Peyer's patch (tissue), 4 donors: Measurements from ENCODE around the gene CHRNA3. TPM values are rescaled to one million over a fixed set of nuclear protein-coding genes. Genes with fewer than 3 reads are reported as not detected.
"Not testable (repeated sequence)": the region's sequence is repeated elsewhere in the genome, so short reads cannot be mapped to it uniquely, and the experiment has no call there.

Experiments
- DNase-seq, 3 donors: peaks; one replicate each; pipeline ENCODE4 v3.0.0-alpha.2; 2017 to 2019
- H3K27ac ChIP-seq, 4 donors: fragments of 200-600 bp; sonication (generic); one replicate each; pipeline ENCODE4 v1.5.1; 2016 to 2019
- H3K27me3 ChIP-seq, 2 donors: fragments of 200-600 bp; sonication (generic); one replicate each; pipeline ENCODE4 v1.5.1; 2019
- H3K36me3 ChIP-seq, 3 donors: fragments of 200-600 bp; sonication (generic); one replicate each; pipeline ENCODE4 v1.5.1; 2016 to 2019
- H3K4me1 ChIP-seq, 4 donors: fragments of 200-600 bp; sonication (generic); one replicate each; pipeline ENCODE4 v1.5.1; 2016 to 2019
- H3K4me3 ChIP-seq, 4 donors: fragments of 200-600 bp; sonication (generic); 1 replicate in 3 of 4; 2 replicates in 1 of 4; pipeline ENCODE4 v1.5.1; 2016 to 2019; ENCODE audit warnings: mild to moderate bottlenecking in 1 of 4
- H3K9me3 ChIP-seq, 4 donors: fragments of 200-600 bp; sonication (generic); one replicate each; pipeline ENCODE4 v1.5.1; 2016 to 2019; ENCODE audit warnings: mild to moderate bottlenecking in 1 of 4
- POLR2A ChIP-seq, 2 donors: fragments of 450-650 bp; IDR thresholded peaks; one replicate each; pipeline ENCODE4 v1.5.1; 2017; ENCODE audit warnings: antibody characterized with exemption in 2 of 2, mild to moderate bottlenecking in 2 of 2, moderate library complexity in 2 of 2
- total RNA-seq, 4 donors: library from RNA; depleted of rRNA; stranded (reverse); fragments of >200 nt; gene quantifications; one replicate each; pipeline ENCODE4 v1.1.0, GENCODE V29; 2016
- TF ChIP-seq, protein P1 (sequence below), 6 experiments: fragments of 450-650 bp in 4 of 6; fragments of 200-600 bp in 2 of 6; sonication (generic) in 1 of 6; IDR thresholded peaks; one replicate each; pipeline ENCODE4 v1.5.1; 2017 to 2019; ENCODE audit warnings: antibody characterized with exemption in 6 of 6, mild to moderate bottlenecking in 3 of 6, moderate library complexity in 1 of 6

Gene CHRNA3
- total RNA-seq, 4 donors from 2014 or later, result 1.2 to 3.7 (median 2.9) TPM; not detected in 1

DNA sequence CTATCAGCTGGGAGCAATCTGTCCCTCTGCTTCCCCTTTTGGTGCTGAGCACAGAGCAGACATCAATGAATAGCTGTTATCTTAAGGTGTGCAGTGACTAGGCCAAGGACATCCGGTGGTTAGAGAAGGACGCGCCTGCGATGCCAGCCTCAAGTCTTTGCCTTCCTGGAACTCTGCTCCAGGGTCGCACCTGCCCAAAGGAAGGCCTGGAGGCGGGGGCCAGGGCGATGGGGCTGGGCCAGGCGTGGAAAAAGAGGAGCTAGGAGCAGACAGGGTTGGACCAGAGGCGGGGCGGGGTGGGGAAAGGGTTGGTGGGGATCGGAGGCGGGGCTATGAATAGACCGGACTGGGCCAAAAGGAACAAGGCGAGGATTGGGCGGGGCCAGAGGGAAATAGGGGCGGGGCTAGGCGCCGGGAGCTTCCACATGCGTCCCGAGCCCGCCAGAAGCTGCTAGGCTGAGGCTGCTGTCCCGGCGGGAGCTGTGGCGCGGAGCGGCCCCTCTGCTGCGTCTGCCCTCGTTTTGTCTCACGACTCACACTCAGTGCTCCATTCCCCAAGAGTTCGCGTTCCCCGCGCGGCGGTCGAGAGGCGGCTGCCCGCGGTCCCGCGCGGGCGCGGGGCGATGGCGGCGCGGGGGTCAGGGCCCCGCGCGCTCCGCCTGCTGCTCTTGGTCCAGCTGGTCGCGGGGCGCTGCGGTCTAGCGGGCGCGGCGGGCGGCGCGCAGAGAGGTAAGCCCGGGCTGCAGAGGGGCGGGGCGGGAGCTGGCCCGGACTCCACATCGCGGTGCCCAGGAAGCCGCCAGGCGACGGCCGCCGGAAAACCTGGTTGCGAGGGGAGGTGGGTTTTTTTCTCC, 55.5 kb downstream of the CHRNA3 start, which contains the start of gene CHRNA5:
TSS of gene CHRNA5 (plus strand) at position 424 of the 854 bp plus-strand sequence. CDS start at position 624, 200 bp downstream.
- TF ChIP-seq POLR2A (IDR thresholded peaks at IDR 0.05), result no peak
- TF ChIP-seq, protein P1, sequence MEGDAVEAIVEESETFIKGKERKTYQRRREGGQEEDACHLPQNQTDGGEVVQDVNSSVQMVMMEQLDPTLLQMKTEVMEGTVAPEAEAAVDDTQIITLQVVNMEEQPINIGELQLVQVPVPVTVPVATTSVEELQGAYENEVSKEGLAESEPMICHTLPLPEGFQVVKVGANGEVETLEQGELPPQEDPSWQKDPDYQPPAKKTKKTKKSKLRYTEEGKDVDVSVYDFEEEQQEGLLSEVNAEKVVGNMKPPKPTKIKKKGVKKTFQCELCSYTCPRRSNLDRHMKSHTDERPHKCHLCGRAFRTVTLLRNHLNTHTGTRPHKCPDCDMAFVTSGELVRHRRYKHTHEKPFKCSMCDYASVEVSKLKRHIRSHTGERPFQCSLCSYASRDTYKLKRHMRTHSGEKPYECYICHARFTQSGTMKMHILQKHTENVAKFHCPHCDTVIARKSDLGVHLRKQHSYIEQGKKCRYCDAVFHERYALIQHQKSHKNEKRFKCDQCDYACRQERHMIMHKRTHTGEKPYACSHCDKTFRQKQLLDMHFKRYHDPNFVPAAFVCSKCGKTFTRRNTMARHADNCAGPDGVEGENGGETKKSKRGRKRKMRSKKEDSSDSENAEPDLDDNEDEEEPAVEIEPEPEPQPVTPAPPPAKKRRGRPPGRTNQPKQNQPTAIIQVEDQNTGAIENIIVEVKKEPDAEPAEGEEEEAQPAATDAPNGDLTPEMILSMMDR (IDR thresholded peaks at IDR 0.05), result no peak
- no peaks in the 10 kb centered on the region for H3K27me3 ChIP-seq
- DNase-seq, result peak; percentile 92 to 97 (median 95)
- peak within 1 kb of the TSS; percentile 55 to 93 (median 79) for H3K4me3 ChIP-seq
- no peaks in the 10 kb centered on the region for H3K9me3 ChIP-seq
- H3K4me1 ChIP-seq, result peaks cover 0 to 17% (median 2%) of the 10 kb centered on the region in 4 donors
- H3K36me3 ChIP-seq, result no peaks in the 10 kb centered on the region
- H3K27ac ChIP-seq, result peak within 1 kb of the TSS in 3 of 4 donors; percentile 61 to 80 (median 75)

DNA sequence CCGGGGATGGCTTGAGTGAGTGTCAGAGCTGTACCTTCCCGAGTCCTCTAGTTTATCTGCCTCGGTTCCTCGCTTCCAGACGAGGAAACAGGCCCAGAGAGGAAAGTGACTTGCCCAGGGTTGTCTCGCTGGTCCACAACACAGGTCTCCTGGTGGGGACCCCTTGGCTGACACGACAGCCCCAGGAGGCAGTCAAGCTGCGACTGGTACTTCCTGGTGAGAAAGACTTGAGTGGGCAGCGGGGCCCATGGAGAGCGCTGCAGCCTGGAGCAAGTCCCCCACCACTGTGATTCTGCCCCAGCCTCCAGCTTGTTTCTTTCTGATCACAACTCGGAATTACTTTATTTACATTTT, 56.1 kb downstream of the CHRNA3 start:
- Histone ChIP-seq H3K9me3 (no peaks in the 10 kb centered on the region), H3K27ac (peak overlapping the region in 3 of 4 donors; percentile 61 to 80 (median 75)), H3K4me3 (peak overlapping the region in 3 of 4 donors; percentile 69 to 93 (median 89)), H3K36me3 (no peaks in the 10 kb centered on the region), H3K27me3 (no peaks in the 10 kb centered on the region), H3K4me1 (peaks cover 0 to 17% (median 2%) of the 10 kb centered on the region in 4 donors)
- no peak for TF ChIP-seq POLR2A (IDR thresholded peaks at IDR 0.05)
- TF ChIP-seq, protein P1 (IDR thresholded peaks at IDR 0.05), result no peak
- DNase-seq, result no peak

DNA sequence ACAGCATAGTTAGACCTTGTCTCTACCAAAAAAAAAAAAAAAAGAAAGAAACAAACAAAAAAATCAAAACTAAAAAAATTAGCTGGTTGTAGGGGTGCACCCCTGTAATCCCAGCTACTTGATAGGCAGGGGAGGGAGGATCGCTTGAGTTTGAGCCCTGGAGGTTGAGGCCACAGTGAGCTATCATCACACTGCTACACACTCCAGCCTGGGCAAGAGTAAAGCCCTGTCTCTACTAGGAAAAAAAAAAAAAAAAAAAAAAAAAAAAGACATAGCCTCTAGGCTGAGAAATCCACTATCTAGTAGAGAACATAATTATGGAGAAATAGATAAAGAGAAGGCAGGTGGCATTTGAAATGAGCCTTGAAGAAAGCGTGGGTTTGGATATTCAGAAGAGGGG, 57.7 kb downstream of the CHRNA3 start:
- Histone ChIP-seq H3K27ac (no peak overlapping the region), H3K9me3 (no peaks in the 10 kb centered on the region), H3K27me3 (no peaks in the 10 kb centered on the region), H3K4me3 (no peak overlapping the region), H3K4me1 (peaks cover 0 to 17% (median 2%) of the 10 kb centered on the region in 4 donors), H3K36me3 (no peaks in the 10 kb centered on the region)
- DNase-seq, result no peak
- TF ChIP-seq, protein P1 (IDR thresholded peaks at IDR 0.05), result no peak

DNA sequence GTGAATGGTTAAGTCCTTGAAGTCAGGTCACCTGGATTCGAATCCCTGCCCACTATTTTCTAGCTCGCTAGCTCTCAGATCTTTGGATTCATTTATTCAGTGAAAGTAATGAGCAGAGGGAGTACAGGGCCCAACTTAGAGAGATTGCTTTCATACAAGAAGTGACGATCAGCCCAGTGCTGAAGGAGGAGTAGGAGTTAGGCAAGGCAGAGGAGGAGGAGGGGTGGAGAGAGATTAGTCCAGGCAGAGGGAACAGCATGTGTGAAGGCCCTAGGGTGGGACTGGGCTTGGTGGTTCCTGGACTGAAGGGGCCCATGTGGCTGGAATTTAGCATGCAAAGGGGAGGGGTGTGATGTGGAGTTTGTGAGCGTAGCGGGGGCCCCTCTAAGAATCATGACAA, 59.3 kb downstream of the CHRNA3 start:
- no peak for DNase-seq
- Histone ChIP-seq H3K9me3 (no peaks in the 10 kb centered on the region), H3K4me1 (peaks cover 0 to 14% (median 2%) of the 10 kb centered on the region in 4 donors), H3K36me3 (no peaks in the 10 kb centered on the region), H3K27ac (no peak overlapping the region), H3K4me3 (no peak overlapping the region), H3K27me3 (no peaks in the 10 kb centered on the region)
- TF ChIP-seq, protein P1 (IDR thresholded peaks at IDR 0.05), result no peak
- TF ChIP-seq POLR2A (IDR thresholded peaks at IDR 0.05), result no peak

DNA sequence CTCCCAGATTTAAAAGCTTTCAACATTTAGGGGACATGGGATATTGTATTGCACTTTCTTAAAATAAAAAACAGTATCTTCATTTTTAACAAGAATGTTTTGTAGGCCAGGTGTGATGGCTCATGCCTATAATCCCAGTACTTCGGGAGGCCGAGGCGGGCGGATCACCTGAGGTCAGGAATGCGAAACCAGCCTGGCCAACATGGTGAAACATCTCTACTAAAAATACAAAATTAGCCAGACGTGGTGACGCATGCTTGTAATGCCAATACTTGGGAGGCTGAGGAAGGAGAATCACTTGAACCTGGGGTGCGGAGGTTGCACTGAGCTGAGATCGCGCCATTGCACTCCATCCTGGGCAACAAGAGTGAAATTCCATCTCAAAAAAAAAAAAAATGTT, 60.6 kb downstream of the CHRNA3 start:
- DNase-seq, result not testable (repeated sequence)

DNA sequence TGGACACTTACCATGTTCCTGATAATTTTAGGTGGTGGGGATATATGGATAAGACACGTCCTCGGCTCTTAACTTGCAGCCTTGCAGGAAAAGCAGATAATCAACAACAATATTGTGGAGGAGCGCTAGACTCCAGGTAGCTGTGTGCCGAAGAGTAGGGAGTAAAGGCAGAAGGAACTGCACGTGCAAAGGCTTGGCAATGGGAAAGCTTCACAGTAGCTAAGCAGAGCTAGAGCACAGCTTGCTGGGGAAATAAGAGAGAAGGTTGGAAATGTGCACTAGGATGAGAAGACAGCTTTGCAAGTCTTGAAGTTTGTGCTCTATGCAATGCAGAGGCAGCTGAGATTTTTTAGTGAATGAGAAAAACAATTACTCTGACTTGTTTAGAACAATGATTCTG, 68.2 kb downstream of the CHRNA3 start:
- Histone ChIP-seq H3K9me3 (no peaks in the 10 kb centered on the region), H3K4me1 (no peaks in the 10 kb centered on the region), H3K36me3 (peaks cover 0 to 29% (median 0%) of the 10 kb centered on the region in 3 donors), H3K27ac (no peak overlapping the region), H3K4me3 (no peak overlapping the region), H3K27me3 (no peaks in the 10 kb centered on the region)
- TF ChIP-seq, protein P1 (IDR thresholded peaks at IDR 0.05), result no peak
- no peak for TF ChIP-seq POLR2A (IDR thresholded peaks at IDR 0.05)
- DNase-seq, result no peak

More for the DNA sequence above, 60.6 kb downstream of the CHRNA3 start:
- H3K9me3 ChIP-seq, H3K27me3 ChIP-seq, H3K27ac ChIP-seq, H3K36me3 ChIP-seq, H3K4me1 ChIP-seq, H3K4me3 ChIP-seq: not testable (repeated sequence)
